Kidney epithelial cell (primary cell): ENCODE measurements around the gene NCAM1. TPM values are rescaled to one million over a fixed set of nuclear protein-coding genes. Genes with fewer than 3 reads are reported as not detected.

Experiments
- DNase-seq: peaks from one replicate; pipeline ENCODE4 v3.0.0-alpha.2; 2010; ENCODE audit warnings: low read depth
- H3K27me3 ChIP-seq: 2 replicates; pipeline ENCODE4 v1.6.0; 2011; ENCODE audit warnings: low read length; ENCODE audit not compliant: control insufficient read depth, insufficient read depth
- H3K36me3 ChIP-seq: 2 replicates; pipeline ENCODE4 v1.5.1; 2011; ENCODE audit warnings: low read length; ENCODE audit not compliant: control insufficient read depth, insufficient read depth
- H3K4me3 ChIP-seq: 2 replicates; pipeline ENCODE4 v1.5.1; 2011; ENCODE audit warnings: low read depth, mild to moderate bottlenecking, control low read depth, low read length
- CTCF ChIP-seq: IDR thresholded peaks from 2 replicates; pipeline ENCODE4 v1.5.1; 2011; ENCODE audit warnings: mild to moderate bottlenecking, moderate library complexity, low read length, control low read depth, inconsistent platforms; ENCODE audit not compliant: insufficient read depth, poor library complexity, severe bottlenecking
- total RNA-seq: library from RNA; depleted of rRNA; stranded (reverse); fragments of >200 nt; gene quantifications from 2 replicates; pipeline ENCODE4 v1.2.3, GENCODE V29; 2015

The NCAM1 gene
- total RNA-seq, 1 donor from 2014 or later: 16.5 TPM

GRCh38 chr11:112993808-112994207 is 32.6 kb downstream of the NCAM1 start:
- Histone ChIP-seq H3K4me3 (no peak overlapping the region), H3K27me3 (no peaks in the 10 kb centered on the region), H3K36me3 (no peaks in the 10 kb centered on the region)
- TF ChIP-seq CTCF: no peak
- no peak for DNase-seq

- no peak for TF ChIP-seq CTCF
- no peaks in the 10 kb centered on the region for H3K27me3 ChIP-seq
- no peak overlapping the region for H3K4me3 ChIP-seq
- H3K36me3 ChIP-seq: no peaks in the 10 kb centered on the region
- DNase-seq: no peak
These were observed 34.3 kb downstream of the NCAM1 start for GRCh38 chr11:112995423-112996090.

DNA sequence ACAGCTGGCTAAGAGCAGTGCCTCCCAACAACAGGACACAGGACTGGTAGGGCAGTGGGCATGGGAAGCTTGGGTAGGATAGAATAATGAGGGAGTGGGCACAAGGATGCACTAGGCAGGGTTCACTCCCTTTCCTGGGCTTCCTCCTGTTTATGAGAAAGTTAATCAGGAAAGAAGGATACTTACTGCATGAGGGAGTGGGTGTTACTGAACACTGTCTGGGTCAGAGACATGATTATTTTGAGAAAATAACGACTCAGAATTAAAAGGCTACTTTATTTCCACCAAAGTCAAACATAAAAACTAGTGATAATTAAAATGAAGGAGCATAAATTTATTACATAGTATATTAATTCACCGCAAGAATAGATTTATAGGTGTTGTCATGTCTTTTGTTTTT is 35.8 kb downstream of the NCAM1 start:
- no peak for DNase-seq
- TF ChIP-seq CTCF: no peak
- Histone ChIP-seq H3K27me3 (no peaks in the 10 kb centered on the region), H3K4me3 (no peak overlapping the region), H3K36me3 (no peaks in the 10 kb centered on the region)

DNA sequence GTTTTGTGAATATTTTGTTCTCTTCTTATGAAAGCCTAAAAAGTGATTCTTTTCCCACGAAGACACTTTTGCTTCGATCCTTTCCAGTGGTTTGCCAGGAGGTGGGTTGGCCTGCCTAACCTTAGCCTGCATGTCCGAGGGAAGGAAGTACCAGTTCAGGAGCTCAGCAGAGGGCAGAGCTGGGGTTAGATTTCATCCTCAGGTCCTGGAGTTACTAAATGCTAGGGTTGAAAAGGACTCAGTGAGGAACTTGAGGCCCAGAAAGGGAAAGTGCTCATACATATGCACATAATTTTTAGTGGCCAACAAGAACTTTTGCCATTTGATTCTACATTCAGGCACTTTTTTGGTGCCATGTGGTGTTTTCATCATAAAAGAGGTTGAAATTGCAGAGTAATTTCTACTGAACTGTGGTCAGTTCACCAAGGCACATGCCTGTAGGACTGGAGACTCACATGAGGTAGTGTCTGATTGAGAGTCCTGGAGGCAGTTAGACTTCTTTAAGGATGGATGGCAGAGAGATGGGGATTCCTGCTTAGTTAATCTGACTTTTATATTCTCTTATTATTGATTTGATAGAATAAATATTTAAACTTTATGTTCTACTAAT is 36.7 kb downstream of the NCAM1 start:
- no peak for TF ChIP-seq CTCF
- no peaks in the 10 kb centered on the region for H3K27me3 ChIP-seq
- no peaks in the 10 kb centered on the region for H3K36me3 ChIP-seq
- DNase-seq: no peak
- no peak overlapping the region for H3K4me3 ChIP-seq

DNA sequence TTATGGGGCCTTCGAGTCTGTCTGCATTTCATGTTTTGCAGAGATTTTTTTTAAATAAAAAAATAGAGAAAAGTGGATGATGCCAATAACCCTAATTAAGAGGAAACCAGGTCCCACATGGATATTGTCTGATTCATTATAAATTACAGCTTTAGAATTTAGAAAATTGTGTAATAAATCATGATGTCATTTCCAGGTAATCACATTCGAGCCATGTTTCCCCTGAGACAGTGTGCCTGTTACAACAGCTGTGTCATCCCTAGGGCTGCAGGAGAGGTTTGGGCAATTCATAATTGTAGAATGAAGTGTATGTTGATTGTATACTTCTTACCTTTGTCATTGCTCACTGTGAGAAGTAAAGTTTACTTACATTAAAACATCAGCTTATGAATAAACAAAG is 38.3 kb downstream of the NCAM1 start:
- Histone ChIP-seq H3K36me3 (no peaks in the 10 kb centered on the region), H3K27me3 (no peaks in the 10 kb centered on the region), H3K4me3 (no peak overlapping the region)
- no peak for DNase-seq
- no peak for TF ChIP-seq CTCF

- no peak overlapping the region for H3K4me3 ChIP-seq
- no peaks in the 10 kb centered on the region for H3K36me3 ChIP-seq
- TF ChIP-seq CTCF: no peak
- DNase-seq: no peak
- no peaks in the 10 kb centered on the region for H3K27me3 ChIP-seq
These were observed 40.5 kb downstream of the NCAM1 start for GRCh38 chr11:113001709-113002108.
